Neural progenitor cell (in vitro differentiated cells): Measurements from ENCODE around the gene GTF3C1.

Experiments
- EZH2 ChIP-seq: fragments of 200-600 bp; sonication (generic); IDR thresholded peaks from 2 replicates; pipeline ENCODE4 v1.6.1; 2017; ENCODE audit warnings: antibody characterized with exemption, mild to moderate bottlenecking, moderate library complexity
- EZH2phosphoT487 ChIP-seq: fragments of 200-600 bp; sonication (generic); IDR thresholded peaks from 2 replicates; pipeline ENCODE4 v1.6.1; 2017; ENCODE audit warnings: antibody characterized with exemption
- TF ChIP-seq, protein P1 (sequence below): fragments of 200-600 bp; sonication (generic); IDR thresholded peaks from 2 replicates; pipeline ENCODE4 v1.5.1; 2017; ENCODE audit warnings: antibody characterized with exemption, mild to moderate bottlenecking

DNA sequence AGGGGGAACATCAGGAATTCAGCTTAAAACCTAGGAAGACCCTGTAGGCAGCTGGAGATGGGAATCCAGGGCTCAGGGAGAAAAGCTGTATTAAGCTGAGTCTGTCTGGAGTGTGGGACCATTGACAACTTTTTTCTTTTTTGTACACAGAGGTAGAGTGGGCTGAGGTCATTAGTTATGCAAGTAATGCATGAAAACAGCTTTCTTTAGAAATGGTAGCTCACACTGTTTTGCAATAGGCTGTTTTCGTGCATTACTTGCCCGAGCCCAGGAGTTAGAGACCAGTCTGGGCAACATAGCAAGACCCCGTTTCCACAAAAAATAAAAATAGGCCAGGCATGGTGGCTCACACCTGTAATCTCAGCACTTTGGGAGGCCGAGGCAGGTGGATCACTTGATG lies 46.7 kb upstream of the GTF3C1 start:
- TF ChIP-seq, protein P1, sequence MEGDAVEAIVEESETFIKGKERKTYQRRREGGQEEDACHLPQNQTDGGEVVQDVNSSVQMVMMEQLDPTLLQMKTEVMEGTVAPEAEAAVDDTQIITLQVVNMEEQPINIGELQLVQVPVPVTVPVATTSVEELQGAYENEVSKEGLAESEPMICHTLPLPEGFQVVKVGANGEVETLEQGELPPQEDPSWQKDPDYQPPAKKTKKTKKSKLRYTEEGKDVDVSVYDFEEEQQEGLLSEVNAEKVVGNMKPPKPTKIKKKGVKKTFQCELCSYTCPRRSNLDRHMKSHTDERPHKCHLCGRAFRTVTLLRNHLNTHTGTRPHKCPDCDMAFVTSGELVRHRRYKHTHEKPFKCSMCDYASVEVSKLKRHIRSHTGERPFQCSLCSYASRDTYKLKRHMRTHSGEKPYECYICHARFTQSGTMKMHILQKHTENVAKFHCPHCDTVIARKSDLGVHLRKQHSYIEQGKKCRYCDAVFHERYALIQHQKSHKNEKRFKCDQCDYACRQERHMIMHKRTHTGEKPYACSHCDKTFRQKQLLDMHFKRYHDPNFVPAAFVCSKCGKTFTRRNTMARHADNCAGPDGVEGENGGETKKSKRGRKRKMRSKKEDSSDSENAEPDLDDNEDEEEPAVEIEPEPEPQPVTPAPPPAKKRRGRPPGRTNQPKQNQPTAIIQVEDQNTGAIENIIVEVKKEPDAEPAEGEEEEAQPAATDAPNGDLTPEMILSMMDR = no peak
- no peak for TF ChIP-seq EZH2phosphoT487
- TF ChIP-seq EZH2 = no peak
